ENCODE measurements around the gene VAV3.

DNA sequence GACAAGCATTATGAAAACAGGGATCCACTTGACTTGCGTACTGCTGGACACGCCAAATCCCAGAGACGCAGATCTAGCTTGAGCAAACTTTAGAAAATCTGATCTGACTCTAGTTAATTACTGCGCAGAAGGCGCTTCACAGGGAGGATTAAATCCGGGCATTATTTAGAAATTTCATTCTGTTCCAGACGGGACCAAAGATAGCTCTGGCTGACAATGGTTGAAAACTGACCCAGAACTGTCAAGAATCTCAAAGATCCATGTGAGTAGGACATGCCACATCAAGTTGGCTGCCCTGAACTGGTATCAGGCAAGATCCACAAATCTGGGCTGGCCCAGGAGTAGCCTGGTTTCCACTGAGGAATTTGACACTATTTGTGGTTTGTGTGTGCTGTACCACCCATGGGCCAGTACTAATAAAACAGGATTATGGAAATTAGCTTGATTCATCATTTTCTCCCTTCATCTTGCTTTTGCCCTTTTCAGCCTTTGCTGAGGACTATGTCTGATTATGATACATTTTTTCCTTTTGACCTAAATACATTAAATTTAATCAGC, 171.0 kb downstream of the VAV3 start:
- TF ChIP-seq CTCF (IDR thresholded peaks at IDR 0.05) (no peak), POLR2A (IDR thresholded peaks at IDR 0.05) (no peak), POLR2AphosphoS5 (IDR thresholded peaks at IDR 0.05) (no peak), EP300 (IDR thresholded peaks at IDR 0.05) (no peak)
